Activated naive CD4-positive, alpha-beta T cell treated with anti-CD3 and anti-CD28 coated beads, Interleukin-2, amount 50 U/mL, for 72 hours (primary cell): ENCODE data around the gene DSPP. TPM values are rescaled to one million over a fixed set of nuclear protein-coding genes. Genes with fewer than 3 reads are reported as not detected.

Experiments used
- total RNA-seq, 2 donors: library from RNA; stranded (reverse); gene quantifications; one replicate each; pipeline ENCODE4 v1.2.3, GENCODE V29; 2022

DSPP gene
- total RNA-seq, 2 donors from 2014 or later = not detected

Other genes with a start within 250 kb of the DSPP start
- gene HSD17B11, start 217.3 kb upstream of the DSPP start, total RNA-seq = 10 to 100 TPM; 16.6 to 30.1 TPM
- 10 to 100 TPM in 1 of 2 donors, 1 to 10 TPM in 1; 9.7 to 12.0 TPM for gene NUDT9, start 186.0 kb upstream of the DSPP start, total RNA-seq
- not detected for gene SPARCL1, start 79.2 kb upstream of the DSPP start, total RNA-seq
- not detected for gene DMP1, start 41.8 kb downstream of the DSPP start, total RNA-seq
- not detected for gene IBSP, start 191.0 kb downstream of the DSPP start, total RNA-seq
- gene MEPE, start 224.4 kb downstream of the DSPP start, total RNA-seq = not detected